IPS DF 6.9 (cell line): Measurements from ENCODE around the gene SRSF4.

Source experiments
- DNase-seq: peaks from one replicate; pipeline ENCODE4 v3.0.0-alpha.2; 2013; ENCODE audit warnings: low read depth, low spot score
- H3K27ac ChIP-seq: one replicate; pipeline ENCODE4 v1.5.1; 2013; ENCODE audit warnings: low read length, control low read depth
- H3K27me3 ChIP-seq: 2 replicates; pipeline ENCODE4 v1.6.1; 2013; ENCODE audit warnings: mild to moderate bottlenecking, low read length; ENCODE audit not compliant: control insufficient read depth, insufficient read depth
- H3K36me3 ChIP-seq: 2 replicates; pipeline ENCODE4 v1.6.1; 2013; ENCODE audit warnings: low read length; ENCODE audit not compliant: control insufficient read depth, insufficient read depth
- H3K4me1 ChIP-seq: 2 replicates; pipeline ENCODE4 v1.6.1; 2013; ENCODE audit warnings: low read length; ENCODE audit not compliant: control insufficient read depth, insufficient read depth
- H3K4me3 ChIP-seq: 2 replicates; pipeline ENCODE4 v1.5.1; 2013; ENCODE audit warnings: mild to moderate bottlenecking, low read length
- H3K9me3 ChIP-seq: 2 replicates; pipeline ENCODE4 v1.6.1; 2013; ENCODE audit warnings: low read length, inconsistent platforms; ENCODE audit not compliant: control insufficient read depth, insufficient read depth
- WGBS: extraction: QIAGEN DNeasy Blood & Tissue Kit; methylation state at CpG from one replicate; pipeline ENCODE4 v1.1.7; 2013; ENCODE audit warnings: mixed read lengths, missing lambda C conversion rate; ENCODE audit not compliant: insufficient read length, insufficient coverage; 5-methylcytosine and 5-hydroxymethylcytosine counted together

SRSF4 gene

DNA sequence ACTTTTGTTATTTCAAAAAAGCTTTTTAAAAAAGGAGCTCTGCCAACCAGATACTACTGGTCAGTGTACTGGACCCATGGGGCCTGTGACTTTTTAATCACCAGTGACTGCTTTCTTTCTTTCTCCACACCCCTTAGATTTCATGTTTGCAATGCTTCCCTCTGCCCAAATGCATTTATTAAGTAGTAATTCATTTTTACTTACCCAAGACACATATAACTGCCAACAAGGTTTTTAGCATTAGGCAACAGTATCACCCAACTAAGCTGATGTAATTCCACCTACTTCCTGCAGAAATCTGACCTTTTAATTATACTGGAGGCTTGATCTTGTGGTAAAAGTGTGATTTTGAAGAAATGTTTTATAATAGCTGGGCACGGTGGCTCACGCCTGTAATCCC, 36.5 kb upstream of the SRSF4 start:
- Histone ChIP-seq H3K9me3 (no peaks in the 10 kb centered on the region), H3K4me1 (no peaks in the 10 kb centered on the region), H3K27me3 (no peaks in the 10 kb centered on the region), H3K36me3 (peaks cover 10% of the 10 kb centered on the region; the same call in 1 of the 2 replicates), H3K4me3 (no peak overlapping the region), H3K27ac (no peak overlapping the region)
- WGBS = no CpG with 5 or more reads among the region's 2 CpGs
- no peak for DNase-seq

DNA sequence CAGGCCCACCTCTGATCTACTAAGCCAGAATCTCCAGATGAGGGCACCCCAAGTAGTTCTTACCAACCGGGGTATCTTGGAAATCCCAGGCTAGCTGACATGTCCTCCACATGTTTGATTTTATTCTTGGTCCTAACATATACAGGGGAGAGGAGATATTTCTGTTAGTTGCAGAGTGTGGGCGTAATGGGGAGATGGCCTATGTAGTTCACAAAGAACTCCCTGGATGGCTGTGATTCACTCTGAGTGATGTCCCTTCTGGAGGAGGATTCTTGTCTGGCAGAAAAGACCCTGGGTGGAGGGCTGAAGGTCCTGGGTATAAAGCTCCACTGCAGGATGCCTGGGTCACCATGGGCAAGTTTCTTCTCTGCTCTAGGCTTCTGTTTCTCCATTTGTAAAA, 35.9 kb upstream of the SRSF4 start:
- no peak overlapping the region for H3K4me3 ChIP-seq
- peaks cover 13% of the 10 kb centered on the region; the same call in 1 of the 2 replicates for H3K36me3 ChIP-seq
- no peaks in the 10 kb centered on the region for H3K4me1 ChIP-seq
- H3K9me3 ChIP-seq = no peaks in the 10 kb centered on the region
- no CpG with 5 or more reads among the region's 2 CpGs for WGBS
- H3K27ac ChIP-seq = no peak overlapping the region
- no peaks in the 10 kb centered on the region for H3K27me3 ChIP-seq
- no peak for DNase-seq

DNA sequence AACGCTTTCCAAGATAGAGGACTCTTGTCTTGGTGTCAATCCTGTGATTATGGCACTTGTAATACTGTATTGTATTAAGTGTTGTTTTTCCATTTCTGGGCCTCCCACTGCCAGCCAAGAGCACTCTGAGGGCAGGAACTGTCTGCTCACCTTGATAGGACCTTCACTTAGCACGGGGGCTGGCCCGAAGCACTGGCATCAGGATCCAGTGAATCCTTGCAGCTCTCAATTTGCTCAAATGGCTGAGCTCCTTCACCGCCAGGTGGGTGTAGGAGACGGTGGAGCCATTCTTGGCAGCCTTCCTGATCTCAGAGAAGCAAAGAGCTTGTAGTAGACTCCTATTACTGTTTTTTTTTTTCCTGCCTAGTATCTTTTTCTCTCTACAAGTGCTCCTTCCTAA, 31.4 kb upstream of the SRSF4 start:
- H3K27me3 ChIP-seq = no peaks in the 10 kb centered on the region
- no peaks in the 10 kb centered on the region for H3K9me3 ChIP-seq
- no peak for DNase-seq
- H3K27ac ChIP-seq = no peak overlapping the region
- peaks cover 25% of the 10 kb centered on the region; the same call in 1 of the 2 replicates for H3K36me3 ChIP-seq
- no peak overlapping the region for H3K4me3 ChIP-seq
- no CpG with 5 or more reads among the region's 5 CpGs for WGBS
- H3K4me1 ChIP-seq = no peaks in the 10 kb centered on the region

DNA sequence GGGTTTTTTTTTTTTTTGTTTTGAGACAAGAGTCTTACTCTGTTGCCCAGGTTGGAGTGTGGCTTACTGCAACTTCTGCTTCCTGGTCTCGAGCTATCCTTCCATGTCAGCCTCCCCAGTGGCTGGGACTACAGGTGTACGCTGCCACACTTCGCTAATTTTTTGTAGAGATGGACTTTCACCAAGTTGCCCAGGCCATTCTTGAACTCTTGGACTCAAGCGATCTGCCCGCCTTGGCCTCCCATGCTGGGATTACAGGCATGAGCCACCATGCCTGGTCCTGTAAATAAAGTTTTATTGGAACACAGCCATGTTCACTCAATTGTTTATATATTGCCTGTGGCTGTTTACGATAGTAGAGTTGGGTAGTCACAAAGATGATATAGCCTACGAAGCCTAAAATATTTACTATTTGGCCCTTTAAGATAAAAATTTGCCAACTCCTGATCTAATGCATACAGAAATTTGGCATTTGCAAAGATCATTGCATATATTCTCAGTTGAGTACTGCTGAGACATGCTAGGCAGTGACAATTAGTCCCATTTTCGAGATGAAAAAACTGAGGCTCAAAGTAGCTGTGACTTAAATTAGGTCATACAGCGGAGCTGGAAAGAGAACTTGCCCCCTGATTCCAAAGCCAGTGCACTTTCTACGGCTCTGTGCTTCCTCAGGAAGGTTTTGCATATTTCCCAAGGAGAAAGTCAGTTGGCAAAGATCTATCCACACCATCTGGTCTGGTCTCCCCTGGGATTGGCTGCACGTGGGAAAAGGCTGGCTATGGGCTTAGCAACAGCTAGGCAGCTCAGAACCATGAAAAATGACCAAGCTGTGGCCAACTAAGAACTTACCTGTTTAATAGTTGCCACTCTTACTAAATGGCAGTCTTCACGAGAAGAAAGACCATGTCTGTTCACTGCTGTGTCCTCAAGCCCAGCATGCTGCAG, 29.7 kb upstream of the SRSF4 start:
- no peak for DNase-seq
- Histone ChIP-seq H3K4me1 (no peaks in the 10 kb centered on the region), H3K9me3 (no peaks in the 10 kb centered on the region), H3K4me3 (no peak overlapping the region), H3K27ac (no peak overlapping the region), H3K27me3 (no peaks in the 10 kb centered on the region), H3K36me3 (peaks cover 25% of the 10 kb centered on the region; the same call in 1 of the 2 replicates)
- no CpG with 5 or more reads among the region's 12 CpGs for WGBS

DNA sequence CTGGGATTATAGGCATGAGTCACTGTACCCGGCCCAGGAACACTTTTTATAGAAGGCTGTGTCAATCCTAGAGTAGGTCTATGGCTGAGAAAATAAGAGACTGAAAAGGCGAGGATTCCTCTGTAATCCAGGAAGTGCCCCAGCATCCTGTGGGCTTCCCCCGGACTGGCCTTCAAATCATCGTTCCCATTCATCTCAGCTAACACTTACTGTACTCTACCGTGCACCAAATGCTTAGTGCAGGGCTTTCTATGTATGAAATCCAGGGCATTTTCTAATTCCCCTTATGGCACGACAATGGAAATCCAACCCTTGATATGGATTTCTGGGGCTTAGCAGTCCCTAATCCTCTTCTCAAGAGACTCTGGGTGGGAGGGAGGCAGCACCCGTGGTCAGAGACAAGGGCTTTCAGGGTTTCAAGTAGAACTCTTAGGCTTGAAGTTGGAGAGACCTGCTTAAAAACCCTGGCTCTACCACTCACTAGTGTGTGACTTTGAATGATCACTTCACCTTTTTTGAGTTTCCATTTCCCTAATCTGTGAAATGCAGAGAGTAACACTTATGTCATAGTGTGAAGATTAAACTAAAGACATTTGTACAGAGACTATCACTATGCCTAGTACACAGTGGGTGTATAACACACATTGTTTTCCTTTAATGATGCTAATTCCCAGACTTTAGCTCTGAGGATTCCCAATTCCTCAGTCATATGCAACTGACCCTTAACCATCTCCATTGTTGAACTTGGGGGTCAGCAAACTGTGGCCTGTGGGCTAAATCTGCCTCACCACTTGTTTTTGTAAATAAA, 28.8 kb upstream of the SRSF4 start:
- Histone ChIP-seq H3K27ac (no peak overlapping the region), H3K9me3 (no peaks in the 10 kb centered on the region), H3K36me3 (peaks cover 25% of the 10 kb centered on the region; the same call in 1 of the 2 replicates), H3K27me3 (no peaks in the 10 kb centered on the region), H3K4me1 (no peaks in the 10 kb centered on the region), H3K4me3 (no peak overlapping the region)
- no CpG with 5 or more reads among the region's 7 CpGs for WGBS
- no peak for DNase-seq

DNA sequence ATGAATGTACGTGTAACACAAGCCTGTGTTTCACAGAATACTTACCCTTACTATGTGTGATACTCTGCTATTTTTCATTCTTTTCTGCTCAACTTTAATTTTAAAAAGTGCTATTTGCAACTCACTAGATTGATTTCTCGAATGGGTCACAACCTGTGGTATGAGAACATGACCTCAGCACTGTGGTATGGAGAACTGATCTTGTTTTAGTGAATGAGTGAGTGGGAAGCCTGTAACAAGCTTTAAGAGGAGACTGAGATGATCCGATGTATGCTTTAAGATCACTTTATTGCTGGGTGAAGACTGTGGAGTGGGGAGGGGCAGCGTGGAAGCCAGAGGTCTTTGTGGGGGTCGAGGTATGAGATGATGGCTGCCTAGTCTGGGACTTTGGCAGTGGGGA, 27.5 kb upstream of the SRSF4 start:
- DNase-seq = no peak
- Histone ChIP-seq H3K36me3 (peaks cover 21% of the 10 kb centered on the region; the same call in 1 of the 2 replicates), H3K27ac (no peak overlapping the region), H3K4me1 (no peaks in the 10 kb centered on the region), H3K4me3 (no peak overlapping the region), H3K27me3 (no peaks in the 10 kb centered on the region), H3K9me3 (no peaks in the 10 kb centered on the region)
- WGBS = no CpG with 5 or more reads among the region's 5 CpGs

DNA sequence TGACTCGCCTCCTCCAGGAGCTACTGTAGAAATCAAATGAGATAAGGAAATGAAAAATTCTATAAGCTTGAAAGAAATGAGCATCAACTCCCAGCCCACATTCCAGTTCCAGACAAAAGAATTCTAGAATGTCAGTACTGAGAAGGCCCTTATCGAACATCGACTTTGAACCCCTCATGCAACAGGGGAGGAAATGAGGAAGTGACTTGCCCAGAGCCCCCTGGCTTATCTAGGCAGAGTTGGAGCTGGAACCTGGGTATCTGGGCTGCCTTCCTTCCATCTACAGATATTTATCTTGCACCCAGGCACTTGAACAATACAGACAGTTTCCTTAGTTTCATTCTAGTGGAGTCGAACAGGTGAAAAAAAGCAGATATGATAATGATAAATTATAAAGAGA, 26.7 kb upstream of the SRSF4 start:
- Histone ChIP-seq H3K27me3 (no peaks in the 10 kb centered on the region), H3K36me3 (peaks cover 19% of the 10 kb centered on the region; the same call in 1 of the 2 replicates), H3K27ac (no peak overlapping the region), H3K4me1 (no peaks in the 10 kb centered on the region), H3K9me3 (no peaks in the 10 kb centered on the region), H3K4me3 (no peak overlapping the region)
- no CpG with 5 or more reads among the region's 4 CpGs for WGBS
- no peak for DNase-seq

DNA sequence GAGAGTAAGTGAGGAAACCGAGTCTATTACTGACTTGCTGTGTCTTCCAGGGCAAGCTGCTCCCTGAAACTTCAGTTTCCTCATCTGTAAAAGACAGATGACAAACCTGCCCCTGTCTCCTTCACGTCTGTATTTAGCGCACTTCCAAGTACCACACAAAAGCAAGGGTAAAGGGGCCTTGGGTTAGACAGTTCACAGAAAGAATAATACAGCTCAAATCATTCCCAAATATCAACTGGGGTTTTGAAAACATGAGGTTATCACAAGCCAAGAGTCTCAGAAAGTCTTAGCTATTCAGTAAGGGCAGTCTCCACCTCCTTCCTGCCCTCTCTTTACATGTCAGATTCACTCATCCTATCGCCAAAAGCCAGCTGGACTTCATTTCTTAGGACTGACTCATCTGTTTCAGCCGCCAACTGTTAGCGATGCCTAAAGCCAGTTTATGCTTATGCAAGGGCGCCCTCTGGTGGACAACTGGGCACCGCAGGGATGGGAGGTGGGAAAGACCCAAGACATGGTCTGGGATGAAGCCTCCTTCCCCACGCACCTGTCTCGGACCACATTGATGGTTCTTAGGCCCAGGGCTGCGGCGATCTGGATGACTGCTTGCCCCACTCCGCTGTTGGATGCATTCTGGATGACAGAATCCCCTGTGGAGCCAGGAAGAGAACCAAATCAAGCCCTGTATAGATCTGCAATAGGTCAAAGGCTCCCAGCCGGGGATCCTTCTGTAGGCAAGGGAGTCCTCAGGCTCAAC, 21.1 kb upstream of the SRSF4 start:
- peak; percentile 96 for DNase-seq
- no peaks in the 10 kb centered on the region for H3K4me1 ChIP-seq
- WGBS = no CpG with 5 or more reads among the region's 14 CpGs
- H3K27me3 ChIP-seq = no peaks in the 10 kb centered on the region
- no peak overlapping the region for H3K27ac ChIP-seq
- no peaks in the 10 kb centered on the region for H3K9me3 ChIP-seq
- peaks cover 11% of the 10 kb centered on the region; the same call in 1 of the 2 replicates for H3K36me3 ChIP-seq
- H3K4me3 ChIP-seq = no peak overlapping the region

DNA sequence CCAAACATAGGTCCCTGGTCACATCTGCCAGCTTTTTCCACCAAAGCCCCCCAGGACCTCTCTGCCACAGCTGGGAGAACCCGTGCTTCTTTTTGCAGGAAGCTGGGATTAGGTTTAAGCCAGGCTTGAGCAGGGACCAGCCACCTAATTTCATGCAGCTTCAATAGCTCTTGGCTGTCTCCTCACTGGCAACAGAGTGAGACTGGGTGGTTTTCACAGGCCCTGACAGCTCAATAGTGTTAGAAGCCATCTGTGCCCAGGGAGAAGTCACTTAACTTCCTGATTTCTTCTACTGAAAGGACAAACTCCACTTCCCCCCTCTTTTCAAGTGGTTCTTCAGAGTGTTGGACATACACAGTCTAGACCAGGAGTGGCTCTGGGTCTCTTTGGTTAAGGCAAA, 20.4 kb upstream of the SRSF4 start:
- Histone ChIP-seq H3K4me3 (no peak overlapping the region), H3K9me3 (no peaks in the 10 kb centered on the region), H3K27me3 (no peaks in the 10 kb centered on the region), H3K36me3 (peaks cover 11% of the 10 kb centered on the region; the same call in 1 of the 2 replicates), H3K27ac (no peak overlapping the region), H3K4me1 (no peaks in the 10 kb centered on the region)
- no peak for DNase-seq
- no CpG with 5 or more reads among the region's 1 CpG for WGBS

DNA sequence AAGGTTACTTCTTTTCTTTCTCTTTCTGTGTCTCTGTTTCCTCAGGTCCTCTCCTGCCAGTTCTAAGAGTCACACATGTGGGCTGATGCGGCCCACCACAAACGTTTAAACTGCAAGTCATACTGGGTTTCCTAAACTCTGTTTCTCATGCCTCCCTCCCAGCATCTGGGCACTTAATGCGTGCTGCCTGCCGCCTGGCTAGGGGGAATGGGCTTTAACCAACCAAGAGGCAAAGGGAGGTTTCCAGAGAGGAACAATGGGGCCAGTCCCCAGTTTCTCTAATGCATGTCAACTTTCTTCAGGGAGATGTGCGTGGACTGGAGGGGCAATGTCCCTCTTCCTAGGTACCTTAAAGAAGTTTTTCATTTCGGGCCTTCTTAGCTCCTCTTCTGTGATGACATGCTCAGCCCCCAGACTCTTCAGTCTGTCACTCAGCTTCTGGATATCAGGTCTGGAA, 19.9 kb upstream of the SRSF4 start:
- Histone ChIP-seq H3K27ac (no peak overlapping the region), H3K9me3 (no peaks in the 10 kb centered on the region), H3K27me3 (no peaks in the 10 kb centered on the region), H3K36me3 (peaks cover 11% of the 10 kb centered on the region; the same call in 1 of the 2 replicates), H3K4me3 (no peak overlapping the region), H3K4me1 (no peaks in the 10 kb centered on the region)
- no peak for DNase-seq
- no CpG with 5 or more reads among the region's 6 CpGs for WGBS
